ENCODE results near the gene CFAP92.

Gene CFAP92

DNA sequence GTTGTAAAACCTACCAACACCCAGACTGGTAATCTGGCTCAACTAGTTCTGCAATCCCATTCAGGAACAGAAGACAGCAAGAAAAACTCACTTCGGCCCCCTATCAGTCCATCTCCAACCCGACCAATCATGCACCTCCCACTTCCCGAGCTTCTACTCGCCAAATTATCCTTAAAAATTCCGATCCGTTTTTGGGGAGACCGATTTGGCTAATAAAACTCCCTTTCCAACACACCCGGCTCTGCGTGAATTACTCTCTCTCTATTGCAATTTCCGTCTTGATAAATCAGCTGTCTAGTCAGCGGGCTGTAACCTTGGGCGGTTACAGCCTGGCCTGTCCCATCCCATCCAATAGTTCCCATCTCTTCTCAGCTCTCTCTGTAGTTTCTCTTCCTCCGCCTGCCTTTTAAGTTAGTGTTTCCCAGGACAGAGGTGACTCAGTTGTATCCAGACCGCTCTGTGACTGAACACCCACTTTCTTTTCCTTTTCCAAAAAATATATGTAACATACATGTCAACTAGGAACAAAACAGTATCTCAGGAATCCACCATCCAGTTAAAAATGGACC, 115.2 kb downstream of the CFAP92 start (continued):
- TF ChIP-seq, protein P1, sequence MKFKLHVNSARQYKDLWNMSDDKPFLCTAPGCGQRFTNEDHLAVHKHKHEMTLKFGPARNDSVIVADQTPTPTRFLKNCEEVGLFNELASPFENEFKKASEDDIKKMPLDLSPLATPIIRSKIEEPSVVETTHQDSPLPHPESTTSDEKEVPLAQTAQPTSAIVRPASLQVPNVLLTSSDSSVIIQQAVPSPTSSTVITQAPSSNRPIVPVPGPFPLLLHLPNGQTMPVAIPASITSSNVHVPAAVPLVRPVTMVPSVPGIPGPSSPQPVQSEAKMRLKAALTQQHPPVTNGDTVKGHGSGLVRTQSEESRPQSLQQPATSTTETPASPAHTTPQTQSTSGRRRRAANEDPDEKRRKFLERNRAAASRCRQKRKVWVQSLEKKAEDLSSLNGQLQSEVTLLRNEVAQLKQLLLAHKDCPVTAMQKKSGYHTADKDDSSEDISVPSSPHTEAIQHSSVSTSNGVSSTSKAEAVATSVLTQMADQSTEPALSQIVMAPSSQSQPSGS (tag by site-specific recombination; IDR thresholded peaks at IDR 0.05; ENCODE audit: low read depth), result no peak
- TF ChIP-seq RBAK (tag by site-specific recombination; IDR thresholded peaks at IDR 0.05) (no peak), ZNF335 (tag by site-specific recombination; conservative IDR thresholded peaks at IDR 0.05) (peak; percentile 75), ZNF404 (tag by site-specific recombination; IDR thresholded peaks at IDR 0.05) (no peak), SP2 (tag by site-specific recombination; IDR thresholded peaks at IDR 0.05) (no peak), ZBTB17 (tag by site-specific recombination; IDR thresholded peaks at IDR 0.05) (peak; percentile 54)
- TF ChIP-seq, protein P2, sequence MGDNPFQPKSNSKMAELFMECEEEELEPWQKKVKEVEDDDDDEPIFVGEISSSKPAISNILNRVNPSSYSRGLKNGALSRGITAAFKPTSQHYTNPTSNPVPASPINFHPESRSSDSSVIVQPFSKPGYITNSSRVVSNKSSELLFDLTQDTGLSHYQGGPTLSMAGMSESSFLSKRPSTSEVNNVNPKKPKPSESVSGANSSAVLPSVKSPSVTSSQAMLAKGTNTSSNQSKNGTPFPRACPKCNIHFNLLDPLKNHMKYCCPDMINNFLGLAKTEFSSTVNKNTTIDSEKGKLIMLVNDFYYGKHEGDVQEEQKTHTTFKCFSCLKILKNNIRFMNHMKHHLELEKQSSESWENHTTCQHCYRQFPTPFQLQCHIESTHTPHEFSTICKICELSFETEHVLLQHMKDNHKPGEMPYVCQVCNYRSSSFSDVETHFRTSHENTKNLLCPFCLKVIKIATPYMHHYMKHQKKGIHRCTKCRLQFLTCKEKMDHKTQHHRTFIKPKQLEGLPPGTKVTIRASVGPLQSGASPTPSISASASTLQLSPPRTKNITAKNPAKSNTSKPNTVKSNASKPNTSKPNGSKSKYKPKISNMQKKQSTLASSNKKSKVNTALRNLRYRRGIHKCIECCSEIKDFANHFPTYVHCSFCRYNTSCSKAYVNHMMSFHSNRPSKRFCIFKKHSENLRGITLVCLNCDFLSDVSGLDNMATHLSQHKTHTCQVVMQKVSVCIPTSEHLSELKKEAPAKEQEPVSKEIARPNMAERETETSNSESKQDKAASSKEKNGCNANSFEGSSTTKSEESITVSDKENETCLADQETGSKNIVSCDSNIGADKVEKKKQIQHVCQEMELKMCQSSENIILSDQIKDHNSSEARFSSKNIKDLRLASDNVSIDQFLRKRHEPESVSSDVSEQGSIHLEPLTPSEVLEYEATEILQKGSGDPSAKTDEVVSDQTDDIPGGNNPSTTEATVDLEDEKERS (tag by site-specific recombination; IDR thresholded peaks at IDR 0.05), result no peak

DNA sequence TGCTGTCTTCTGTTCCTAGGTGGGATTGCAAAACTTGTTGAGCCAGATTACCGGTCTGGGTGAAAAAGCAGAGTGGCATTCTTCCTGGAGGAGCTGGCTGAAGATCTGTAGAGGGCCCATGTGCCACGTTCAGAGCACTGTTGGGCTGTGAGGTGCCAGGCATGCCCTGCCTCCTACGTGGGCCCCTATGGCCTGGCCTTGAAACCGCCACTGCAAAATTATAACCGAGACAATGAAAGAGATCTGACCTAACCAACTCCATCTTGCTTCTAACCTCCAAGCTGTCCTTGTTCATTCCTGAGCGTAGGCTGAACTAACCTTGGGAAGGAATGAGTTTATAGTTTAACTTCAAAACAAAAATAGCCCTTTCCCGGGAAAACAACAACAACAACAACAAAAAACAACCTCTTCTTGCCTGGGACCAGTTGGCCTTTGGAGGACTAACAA, 115.8 kb downstream of the CFAP92 start:
- Histone ChIP-seq H3K27ac (ENCODE audit: extremely low read depth, low read depth, low read length) (no peak overlapping the region), H3K36me3 (ENCODE audit: control insufficient read depth in 2 of 2, insufficient read depth in 1 of 2, low read length in 2 of 2) (peaks cover 0 to 29% of the 10 kb centered on the region in 2 experiments; a peak in 1 of 3 replicates), H3K4me1 (ENCODE audit: control insufficient read depth, insufficient read depth, low read length) (no peaks in the 10 kb centered on the region), H3K9me3 (ENCODE audit: control insufficient read depth, insufficient read depth, low read depth, low read length) (no peaks in the 10 kb centered on the region), H3K4me3 (ENCODE audit: low read depth, low read length) (peak overlapping the region; percentile 95; the same call in 1 of the 2 replicates)
- TF ChIP-seq GLI2 (tag by site-specific recombination; IDR thresholded peaks at IDR 0.05; ENCODE audit: borderline replicate concordance, low read depth) (no peak), ZNF175 (tag by site-specific recombination; IDR thresholded peaks at IDR 0.05) (no peak), REPIN1 (tag by site-specific recombination; IDR thresholded peaks at IDR 0.05; ENCODE audit: low read depth) (no peak), SP7 (tag by site-specific recombination; IDR thresholded peaks at IDR 0.05) (no peak), ZNF16 (tag by site-specific recombination; IDR thresholded peaks at IDR 0.05; ENCODE audit: low read depth) (no peak), ZBTB20 (tag by site-specific recombination; IDR thresholded peaks at IDR 0.05) (no peak)
- TF ChIP-seq, protein P3, sequence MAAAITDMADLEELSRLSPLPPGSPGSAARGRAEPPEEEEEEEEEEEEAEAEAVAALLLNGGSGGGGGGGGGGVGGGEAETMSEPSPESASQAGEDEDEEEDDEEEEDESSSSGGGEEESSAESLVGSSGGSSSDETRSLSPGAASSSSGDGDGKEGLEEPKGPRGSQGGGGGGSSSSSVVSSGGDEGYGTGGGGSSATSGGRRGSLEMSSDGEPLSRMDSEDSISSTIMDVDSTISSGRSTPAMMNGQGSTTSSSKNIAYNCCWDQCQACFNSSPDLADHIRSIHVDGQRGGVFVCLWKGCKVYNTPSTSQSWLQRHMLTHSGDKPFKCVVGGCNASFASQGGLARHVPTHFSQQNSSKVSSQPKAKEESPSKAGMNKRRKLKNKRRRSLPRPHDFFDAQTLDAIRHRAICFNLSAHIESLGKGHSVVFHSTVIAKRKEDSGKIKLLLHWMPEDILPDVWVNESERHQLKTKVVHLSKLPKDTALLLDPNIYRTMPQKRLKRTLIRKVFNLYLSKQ (tag by site-specific recombination; IDR thresholded peaks at IDR 0.05; ENCODE audit: borderline replicate concordance), result no peak
- TF ChIP-seq, protein P4, sequence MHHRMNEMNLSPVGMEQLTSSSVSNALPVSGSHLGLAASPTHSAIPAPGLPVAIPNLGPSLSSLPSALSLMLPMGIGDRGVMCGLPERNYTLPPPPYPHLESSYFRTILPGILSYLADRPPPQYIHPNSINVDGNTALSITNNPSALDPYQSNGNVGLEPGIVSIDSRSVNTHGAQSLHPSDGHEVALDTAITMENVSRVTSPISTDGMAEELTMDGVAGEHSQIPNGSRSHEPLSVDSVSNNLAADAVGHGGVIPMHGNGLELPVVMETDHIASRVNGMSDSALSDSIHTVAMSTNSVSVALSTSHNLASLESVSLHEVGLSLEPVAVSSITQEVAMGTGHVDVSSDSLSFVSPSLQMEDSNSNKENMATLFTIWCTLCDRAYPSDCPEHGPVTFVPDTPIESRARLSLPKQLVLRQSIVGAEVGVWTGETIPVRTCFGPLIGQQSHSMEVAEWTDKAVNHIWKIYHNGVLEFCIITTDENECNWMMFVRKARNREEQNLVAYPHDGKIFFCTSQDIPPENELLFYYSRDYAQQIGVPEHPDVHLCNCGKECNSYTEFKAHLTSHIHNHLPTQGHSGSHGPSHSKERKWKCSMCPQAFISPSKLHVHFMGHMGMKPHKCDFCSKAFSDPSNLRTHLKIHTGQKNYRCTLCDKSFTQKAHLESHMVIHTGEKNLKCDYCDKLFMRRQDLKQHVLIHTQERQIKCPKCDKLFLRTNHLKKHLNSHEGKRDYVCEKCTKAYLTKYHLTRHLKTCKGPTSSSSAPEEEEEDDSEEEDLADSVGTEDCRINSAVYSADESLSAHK (tag by site-specific recombination; IDR thresholded peaks at IDR 0.05), result peak; percentile 85
- CTCF ChIA-PET, result interaction anchor here (0.6 to 1.8 kb wide), 5 partner anchors 15 to 72 kb away, joined by 3 to 5 read pairs (median 3); no protein-coding TSS in a partner anchor
- POLR2A ChIA-PET, result interaction anchor here (0.8 to 1.9 kb wide), 4 partner anchors 10 to 437 kb away, joined by 3 to 7 read pairs (median 4); no protein-coding TSS in a partner anchor
